OCI-LY7 (cell line): Measurements from ENCODE around the gene KIF17.

Experiments used
- CTCF ChIP-seq: fragments of 200-600 bp; sonication (generic); conservative IDR thresholded peaks from 2 replicates; pipeline ENCODE4 v1.5.1; 2014; ENCODE audit warnings: mild to moderate bottlenecking, antibody characterized with exemption, low read length, moderate library complexity, mixed read lengths
- EZH2phosphoT487 ChIP-seq: fragments of 200-600 bp; sonication (generic); IDR thresholded peaks from 2 replicates; pipeline ENCODE4 v1.6.1; 2018; ENCODE audit warnings: low read depth, borderline replicate concordance, mild to moderate bottlenecking, mixed run types, antibody characterized with exemption, low read length, moderate library complexity, mixed read lengths

GRCh38 chr1:20699558-20699957, 18.2 kb downstream of the KIF17 start:
- TF ChIP-seq CTCF: no peak
- no peak for TF ChIP-seq EZH2phosphoT487
